LNCaP clone FGC (cell line): ENCODE results near the gene KLHL29.

ENCODE experiments used
- DNase-seq: peaks from one replicate; pipeline ENCODE4 v3.0.0-alpha.2; 2011; ENCODE audit warnings: low read depth
- H3K4me3 ChIP-seq: 2 replicates; pipeline ENCODE4 v1.5.1; 2011; ENCODE audit warnings: mild to moderate bottlenecking, low read depth, low read length, control low read depth
- CTCF ChIP-seq: IDR thresholded peaks from 2 replicates; pipeline ENCODE4 v1.5.1; 2012; ENCODE audit warnings: mild to moderate bottlenecking; ENCODE audit not compliant: control insufficient read depth, insufficient read depth; ENCODE audit errors: extremely low read depth

KLHL29 gene

GRCh38 chr2:23547725-23548124, 162.7 kb downstream of the KLHL29 start:
- TF ChIP-seq CTCF: no peak
- H3K4me3 ChIP-seq: no peak overlapping the region
- DNase-seq: no peak

- no peak for DNase-seq
- TF ChIP-seq CTCF: no peak
- no peak overlapping the region for H3K4me3 ChIP-seq
Observed at GRCh38 chr2:23548143-23548769, 163.3 kb downstream of the KLHL29 start.

GRCh38 chr2:23549051-23549450, 164.1 kb downstream of the KLHL29 start:
- no peak for DNase-seq
- no peak for TF ChIP-seq CTCF
- H3K4me3 ChIP-seq: no peak overlapping the region

- TF ChIP-seq CTCF: no peak
- no peak overlapping the region for H3K4me3 ChIP-seq
- DNase-seq: no peak
Observed at GRCh38 chr2:23549821-23550530, 165.0 kb downstream of the KLHL29 start.

GRCh38 chr2:23550553-23550952, 165.6 kb downstream of the KLHL29 start:
- no peak overlapping the region for H3K4me3 ChIP-seq
- no peak for TF ChIP-seq CTCF
- no peak for DNase-seq

GRCh38 chr2:23551875-23552274, 166.9 kb downstream of the KLHL29 start:
- H3K4me3 ChIP-seq: no peak overlapping the region
- no peak for DNase-seq
- no peak for TF ChIP-seq CTCF

GRCh38 chr2:23553561-23553960, 168.6 kb downstream of the KLHL29 start:
- no peak for DNase-seq
- TF ChIP-seq CTCF: no peak
- H3K4me3 ChIP-seq: no peak overlapping the region
